GM12892 (cell line): ENCODE measurements around the gene LAMTOR4.

ENCODE experiments used
- DNase-seq: peaks from one replicate; pipeline ENCODE4 v3.0.0; 2011; ENCODE audit not compliant: insufficient read length
- FAIRE-seq: peaks from 2 replicates; lab custom pipeline; 2011; peaks lifted over from hg19 to GRCh38; lab: Jason Lieb, UNC
- POLR2A ChIP-seq: IDR thresholded peaks from 2 replicates; pipeline ENCODE4 v1.6.1; 2011; ENCODE audit warnings: low read depth, low read length, control low read depth
- POLR2AphosphoS5 ChIP-seq: IDR thresholded peaks from 2 replicates; pipeline ENCODE4 v1.6.1; 2011; ENCODE audit warnings: low read depth, low read length, control low read depth
- TAF1 ChIP-seq: IDR thresholded peaks from 2 replicates; pipeline ENCODE4 v1.6.1; 2011; ENCODE audit warnings: low read depth, mild to moderate bottlenecking, control low read depth, low read length, borderline replicate concordance

Gene LAMTOR4

GRCh38 chr7:100158229-100159098 lies 9.7 kb downstream of the LAMTOR4 start, which contains the start of gene TRAPPC14:
Gene TRAPPC14, minus strand, starts transcription at chr7:100158723. Its CDS starts 224 bp downstream, at chr7:100158499.
- DNase-seq, result peak; percentile 99
- TF ChIP-seq POLR2A, result peak; percentile 75; the same call in 1 of the 2 replicates
- TF ChIP-seq POLR2AphosphoS5, result 0 out of 2 replicates have a peak, but pooled peaks have one; percentile 19
- TF ChIP-seq TAF1, result 0 out of 2 replicates have a peak, but pooled peaks have one; percentile 58
- FAIRE-seq, result peak; percentile 51

GRCh38 chr7:100159099-100159623 lies 10.4 kb downstream of the LAMTOR4 start:
- DNase-seq (no peak), FAIRE-seq (no peak)
- TF ChIP-seq TAF1 (no peak), POLR2AphosphoS5 (no peak), POLR2A (no peak)

- no peak for FAIRE-seq
Measured at GRCh38 chr7:100160067-100160466, 11.3 kb downstream of the LAMTOR4 start.

GRCh38 chr7:100163006-100163531 lies 14.4 kb downstream of the LAMTOR4 start:
- no peak for FAIRE-seq

More at GRCh38 chr7:100160067-100160466, 11.3 kb downstream of the LAMTOR4 start:
- TF ChIP-seq POLR2AphosphoS5 (no peak), POLR2A (no peak), TAF1 (no peak)
- no peak for DNase-seq

GRCh38 chr7:100163871-100164270 lies 15.2 kb downstream of the LAMTOR4 start:
- no peak for TF ChIP-seq POLR2A
- no peak for TF ChIP-seq POLR2AphosphoS5
- no peak for TF ChIP-seq TAF1
- FAIRE-seq (no peak), DNase-seq (no peak)

More at GRCh38 chr7:100163006-100163531, 14.4 kb downstream of the LAMTOR4 start:
- no peak for DNase-seq
- no peak for TF ChIP-seq POLR2AphosphoS5

- FAIRE-seq (no peak), DNase-seq (no peak)
- TF ChIP-seq POLR2A (no peak), TAF1 (no peak), POLR2AphosphoS5 (no peak)
Measured at GRCh38 chr7:100166317-100166940, 17.7 kb downstream of the LAMTOR4 start.

- no peak for TF ChIP-seq POLR2AphosphoS5
- TF ChIP-seq TAF1, result no peak
- FAIRE-seq (no peak), DNase-seq (no peak)
Measured at GRCh38 chr7:100166970-100167911, 18.5 kb downstream of the LAMTOR4 start.

- FAIRE-seq (no peak), DNase-seq (no peak)
- no peak for TF ChIP-seq POLR2AphosphoS5
- TF ChIP-seq POLR2A, result no peak
- TF ChIP-seq TAF1, result no peak
Measured at GRCh38 chr7:100167912-100168323, 19.2 kb downstream of the LAMTOR4 start.

- TF ChIP-seq POLR2AphosphoS5, result no peak
- no peak for TF ChIP-seq POLR2A
- no peak for TF ChIP-seq TAF1
- DNase-seq, result no peak
- FAIRE-seq, result no peak
Measured at GRCh38 chr7:100169147-100169850, 20.6 kb downstream of the LAMTOR4 start.
